AG09309 (cell line): ENCODE data around the gene SSR3.
A peak's percentile ranks its signal among the peaks of the same experiment; 100 is the strongest.

ENCODE experiments used
- DNase-seq: peaks from one replicate; pipeline ENCODE4 v3.0.0-alpha.2; 2010; ENCODE audit warnings: low read depth
- H3K4me3 ChIP-seq: 2 replicates; pipeline ENCODE4 v1.5.1; 2011; ENCODE audit warnings: mild to moderate bottlenecking, low read depth, low read length, moderate library complexity; ENCODE audit not compliant: control insufficient read depth
- TF ChIP-seq, protein P1 (sequence below): IDR thresholded peaks from 2 replicates; pipeline ENCODE4 v1.5.1; 2011; ENCODE audit warnings: mild to moderate bottlenecking, low read depth, low read length, inconsistent platforms; ENCODE audit not compliant: insufficient read depth, control insufficient read depth; ENCODE audit errors: missing control alignments

Gene SSR3

DNA sequence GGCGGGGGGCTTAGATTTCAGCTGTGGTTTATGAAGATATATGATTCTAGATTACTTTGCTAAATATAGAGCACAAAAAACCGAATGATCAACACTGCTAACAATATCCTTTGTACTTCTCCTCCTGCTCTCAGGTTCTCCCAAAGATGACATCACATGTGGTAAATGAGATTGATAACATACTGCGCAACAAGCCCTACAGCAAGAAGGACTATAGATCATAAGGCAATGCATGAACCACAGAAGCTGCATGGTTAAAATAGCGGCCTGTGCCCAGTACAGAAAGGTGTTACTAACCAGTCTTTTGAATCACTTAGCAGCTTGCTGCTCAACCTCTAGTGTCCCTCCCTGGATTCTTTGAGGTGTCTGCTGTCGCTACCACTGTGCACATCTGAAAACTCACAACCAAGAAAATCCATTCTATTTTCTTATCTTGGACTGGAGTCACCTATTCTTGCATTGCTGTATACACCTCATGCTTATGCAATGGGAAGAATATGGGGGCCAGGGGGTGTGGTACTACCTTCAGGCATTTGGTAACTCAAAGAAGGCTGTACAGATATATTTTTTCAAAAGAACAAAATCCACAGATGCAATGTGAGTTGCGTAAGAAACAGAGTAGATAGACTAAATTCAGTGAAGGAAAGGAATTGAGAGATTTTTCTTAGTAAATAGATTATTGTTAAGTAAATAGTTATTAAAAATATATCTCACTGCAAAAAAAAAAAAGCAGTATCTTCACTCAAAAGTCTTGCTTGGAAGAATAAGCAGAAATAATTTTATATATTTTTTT lies 18.2 kb downstream of the SSR3 start:
- no peak for DNase-seq
- TF ChIP-seq, protein P1, sequence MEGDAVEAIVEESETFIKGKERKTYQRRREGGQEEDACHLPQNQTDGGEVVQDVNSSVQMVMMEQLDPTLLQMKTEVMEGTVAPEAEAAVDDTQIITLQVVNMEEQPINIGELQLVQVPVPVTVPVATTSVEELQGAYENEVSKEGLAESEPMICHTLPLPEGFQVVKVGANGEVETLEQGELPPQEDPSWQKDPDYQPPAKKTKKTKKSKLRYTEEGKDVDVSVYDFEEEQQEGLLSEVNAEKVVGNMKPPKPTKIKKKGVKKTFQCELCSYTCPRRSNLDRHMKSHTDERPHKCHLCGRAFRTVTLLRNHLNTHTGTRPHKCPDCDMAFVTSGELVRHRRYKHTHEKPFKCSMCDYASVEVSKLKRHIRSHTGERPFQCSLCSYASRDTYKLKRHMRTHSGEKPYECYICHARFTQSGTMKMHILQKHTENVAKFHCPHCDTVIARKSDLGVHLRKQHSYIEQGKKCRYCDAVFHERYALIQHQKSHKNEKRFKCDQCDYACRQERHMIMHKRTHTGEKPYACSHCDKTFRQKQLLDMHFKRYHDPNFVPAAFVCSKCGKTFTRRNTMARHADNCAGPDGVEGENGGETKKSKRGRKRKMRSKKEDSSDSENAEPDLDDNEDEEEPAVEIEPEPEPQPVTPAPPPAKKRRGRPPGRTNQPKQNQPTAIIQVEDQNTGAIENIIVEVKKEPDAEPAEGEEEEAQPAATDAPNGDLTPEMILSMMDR, result no peak
- no peak overlapping the region for H3K4me3 ChIP-seq

DNA sequence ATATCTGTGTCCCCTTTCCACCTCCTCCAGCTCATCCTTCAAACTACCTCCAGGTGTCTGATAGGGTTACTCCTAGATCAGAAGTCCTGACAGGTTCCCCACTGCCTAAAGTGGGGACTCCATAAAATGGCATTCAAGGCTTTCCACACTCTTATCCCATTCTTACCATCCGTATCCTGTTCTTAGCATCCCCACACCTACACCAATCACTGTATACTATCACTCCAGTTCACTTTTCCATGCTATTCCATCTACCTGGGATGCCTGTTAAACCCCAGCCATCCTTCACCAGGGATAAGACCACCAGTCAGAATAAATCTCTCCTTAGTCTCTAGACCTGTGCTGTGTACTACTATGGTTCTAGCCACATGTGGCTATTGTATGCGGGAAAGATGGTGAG lies 19.1 kb downstream of the SSR3 start:
- no peak for DNase-seq
- H3K4me3 ChIP-seq, result no peak overlapping the region
- TF ChIP-seq, protein P1, result no peak

DNA sequence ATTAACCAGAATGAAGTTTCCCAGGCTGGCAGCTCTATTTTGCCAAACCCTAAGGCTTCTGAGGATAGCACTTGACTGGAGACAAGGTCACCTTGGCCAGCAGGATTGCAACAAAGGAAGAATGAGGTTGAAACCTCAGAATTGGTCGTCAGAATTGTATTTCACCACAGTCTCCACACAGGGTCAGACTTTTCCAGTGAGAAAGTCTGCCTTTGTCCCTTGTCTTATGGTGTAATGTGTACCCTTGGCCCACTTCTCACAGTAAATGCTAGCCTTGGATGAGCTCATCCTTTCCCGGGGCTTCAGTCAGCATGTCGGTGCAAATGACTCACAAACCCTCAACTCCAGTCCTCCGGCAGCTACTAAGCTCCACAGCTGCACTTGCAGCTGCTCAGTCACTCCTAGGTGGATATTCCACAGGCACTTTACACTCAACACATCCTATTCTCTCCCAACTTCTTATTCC lies 19.7 kb downstream of the SSR3 start:
- H3K4me3 ChIP-seq, result no peak overlapping the region
- peak; percentile 98 for DNase-seq
- TF ChIP-seq, protein P1, result peak; percentile 30

DNA sequence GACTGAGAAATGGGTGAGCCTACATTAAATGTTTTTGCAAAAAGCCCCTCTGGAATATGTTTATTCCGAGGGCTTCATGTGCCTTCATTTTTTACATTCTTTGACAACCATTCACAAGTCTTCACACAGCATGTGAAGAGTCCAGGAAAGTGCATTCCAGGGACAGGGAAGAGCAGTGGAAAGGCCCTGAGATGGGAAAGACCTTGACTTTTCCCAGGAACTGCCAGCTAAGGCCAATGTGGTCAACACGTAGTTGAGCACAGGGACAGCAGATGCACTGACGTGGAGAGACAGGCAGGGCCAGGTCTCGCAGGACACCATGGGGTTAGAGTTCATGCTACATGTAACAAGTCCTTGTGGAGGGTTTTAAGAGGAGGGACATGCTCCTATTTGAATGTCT lies 21.7 kb downstream of the SSR3 start:
- TF ChIP-seq, protein P1, result no peak
- H3K4me3 ChIP-seq, result no peak overlapping the region
- no peak for DNase-seq

DNA sequence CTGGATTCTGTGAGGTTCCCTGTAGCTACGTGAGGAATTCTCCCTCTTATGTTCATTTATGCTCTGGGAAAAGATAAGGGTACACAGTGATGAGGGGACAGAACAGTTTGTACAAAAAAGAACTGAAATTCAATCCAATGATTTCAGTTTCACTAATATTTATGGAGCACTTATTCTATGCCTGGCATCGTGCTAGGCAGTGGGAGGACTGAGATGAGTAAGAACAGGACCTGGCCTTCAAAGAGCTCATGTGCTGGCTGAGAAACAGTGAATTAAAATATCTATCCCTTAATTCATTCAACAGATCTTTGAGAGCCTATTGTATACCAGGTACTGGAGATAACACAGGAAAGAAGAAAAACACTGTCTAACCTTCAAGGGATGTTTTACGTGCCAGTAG lies 22.2 kb downstream of the SSR3 start:
- TF ChIP-seq, protein P1, result no peak
- H3K4me3 ChIP-seq, result no peak overlapping the region
- DNase-seq, result no peak

DNA sequence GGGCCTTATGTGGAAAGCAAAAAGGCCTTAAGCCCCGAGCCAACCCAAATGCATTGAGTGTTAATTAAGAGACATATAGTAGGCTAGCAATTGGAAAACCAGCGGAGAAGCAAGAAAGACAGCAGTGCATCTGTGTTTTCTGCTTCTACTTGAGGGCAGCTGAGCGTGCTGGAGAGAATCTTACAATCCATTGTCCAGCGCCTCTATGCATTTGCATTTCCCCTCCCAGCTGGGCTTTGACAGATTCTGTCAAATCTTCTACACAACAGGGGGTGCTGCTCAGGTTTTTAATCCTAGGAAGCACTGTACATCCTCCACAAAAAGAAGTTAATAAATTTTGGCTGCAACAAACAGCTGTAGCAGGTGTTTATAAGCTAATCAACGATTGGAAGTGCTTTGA lies 23.9 kb downstream of the SSR3 start:
- H3K4me3 ChIP-seq, result no peak overlapping the region
- DNase-seq, result no peak
- TF ChIP-seq, protein P1, result no peak

DNA sequence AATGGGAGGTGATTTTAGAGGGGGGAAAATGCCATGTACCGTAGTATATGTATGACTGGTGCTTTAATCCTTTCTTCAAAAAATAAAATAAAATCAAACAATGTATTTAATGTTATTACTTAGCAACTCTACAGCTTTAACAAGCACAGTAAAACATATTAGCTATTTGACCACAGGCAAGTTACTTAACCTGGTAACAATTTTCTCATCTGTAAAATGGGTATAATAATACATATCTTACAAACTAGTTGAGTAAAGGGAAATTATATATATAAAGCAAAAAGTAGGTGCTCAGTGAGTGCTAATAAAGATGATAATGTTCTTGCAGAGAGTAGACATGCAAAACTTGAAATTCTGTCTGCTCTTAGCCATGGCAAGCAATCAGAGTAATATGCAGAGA lies 27.9 kb downstream of the SSR3 start:
- DNase-seq, result no peak
- TF ChIP-seq, protein P1, result no peak
- no peak overlapping the region for H3K4me3 ChIP-seq
